ENCODE results near the gene CDC26. TPM values are rescaled to one million over a fixed set of nuclear protein-coding genes. Genes with fewer than 3 reads are reported as not detected.
"Not testable (repeated sequence)": the region's sequence is repeated elsewhere in the genome, so short reads cannot be mapped to it uniquely, and the experiment has no call there.

CDC26 gene
- total and polyA plus RNA-seq, 2 experiments from 2014 or later, result 29.7 to 60.7 TPM

- peak; percentile 7 to 73 for DNase-seq (ENCODE audit: low read depth in 1 of 2, low spot score in 1 of 2)
- Histone ChIP-seq H3K4me1 (ENCODE audit: low read depth) (no peaks in the 10 kb centered on the region), H3K4me3 (no peak overlapping the region), H3K36me3 (no peaks in the 10 kb centered on the region), H3K27me3 (no peaks in the 10 kb centered on the region), H3K9me3 (ENCODE audit: low read depth) (no peaks in the 10 kb centered on the region), H3K27ac (no peak overlapping the region)
- TF ChIP-seq, protein P1, sequence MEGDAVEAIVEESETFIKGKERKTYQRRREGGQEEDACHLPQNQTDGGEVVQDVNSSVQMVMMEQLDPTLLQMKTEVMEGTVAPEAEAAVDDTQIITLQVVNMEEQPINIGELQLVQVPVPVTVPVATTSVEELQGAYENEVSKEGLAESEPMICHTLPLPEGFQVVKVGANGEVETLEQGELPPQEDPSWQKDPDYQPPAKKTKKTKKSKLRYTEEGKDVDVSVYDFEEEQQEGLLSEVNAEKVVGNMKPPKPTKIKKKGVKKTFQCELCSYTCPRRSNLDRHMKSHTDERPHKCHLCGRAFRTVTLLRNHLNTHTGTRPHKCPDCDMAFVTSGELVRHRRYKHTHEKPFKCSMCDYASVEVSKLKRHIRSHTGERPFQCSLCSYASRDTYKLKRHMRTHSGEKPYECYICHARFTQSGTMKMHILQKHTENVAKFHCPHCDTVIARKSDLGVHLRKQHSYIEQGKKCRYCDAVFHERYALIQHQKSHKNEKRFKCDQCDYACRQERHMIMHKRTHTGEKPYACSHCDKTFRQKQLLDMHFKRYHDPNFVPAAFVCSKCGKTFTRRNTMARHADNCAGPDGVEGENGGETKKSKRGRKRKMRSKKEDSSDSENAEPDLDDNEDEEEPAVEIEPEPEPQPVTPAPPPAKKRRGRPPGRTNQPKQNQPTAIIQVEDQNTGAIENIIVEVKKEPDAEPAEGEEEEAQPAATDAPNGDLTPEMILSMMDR (IDR thresholded peaks at IDR 0.05; ENCODE audit: low read depth, low read length), result no peak
Measured at GRCh38 chr9:113299800-113300292, 24.5 kb upstream of the CDC26 start.

GRCh38 chr9:113298924-113299770, 23.8 kb upstream of the CDC26 start:
- TF ChIP-seq, protein P1 (IDR thresholded peaks at IDR 0.05; ENCODE audit: low read depth, low read length), result no peak
- DNase-seq (ENCODE audit: low read depth in 1 of 2, low spot score in 1 of 2), result no peak
- Histone ChIP-seq H3K36me3 (no peaks in the 10 kb centered on the region), H3K27me3 (no peaks in the 10 kb centered on the region), H3K4me3 (no peak overlapping the region), H3K9me3 (ENCODE audit: low read depth) (no peaks in the 10 kb centered on the region), H3K4me1 (ENCODE audit: low read depth) (no peaks in the 10 kb centered on the region), H3K27ac (no peak overlapping the region)

DNA sequence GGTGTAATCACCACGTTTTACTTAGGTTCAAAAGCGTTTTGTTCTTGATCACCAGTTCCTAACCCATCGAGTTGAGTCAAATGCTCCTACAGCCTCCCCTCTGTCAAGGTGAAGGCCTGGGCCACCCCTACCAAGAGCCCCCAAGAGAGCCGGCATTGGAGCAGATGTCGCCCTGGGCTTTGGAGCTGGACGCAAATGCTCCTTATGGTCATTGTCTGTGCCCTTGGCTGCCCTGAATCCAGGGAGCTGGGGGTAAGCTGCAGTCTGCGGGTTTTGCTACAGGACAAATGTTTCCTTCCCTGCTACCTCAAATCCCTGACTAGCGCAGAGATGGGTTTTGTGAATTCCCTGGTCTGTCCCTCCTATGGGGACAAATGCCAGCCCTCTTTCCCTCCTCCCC, 22.9 kb upstream of the CDC26 start:
- TF ChIP-seq, protein P1 (IDR thresholded peaks at IDR 0.05; ENCODE audit: low read depth, low read length), result no peak
- no peak for DNase-seq (ENCODE audit: low read depth in 1 of 2, low spot score in 1 of 2)
- no peaks in the 10 kb centered on the region for H3K36me3 ChIP-seq
- H3K9me3 ChIP-seq (ENCODE audit: low read depth), result no peaks in the 10 kb centered on the region
- no peak overlapping the region for H3K4me3 ChIP-seq
- no peaks in the 10 kb centered on the region for H3K27me3 ChIP-seq
- no peak overlapping the region for H3K27ac ChIP-seq
- H3K4me1 ChIP-seq (ENCODE audit: low read depth), result no peaks in the 10 kb centered on the region

DNA sequence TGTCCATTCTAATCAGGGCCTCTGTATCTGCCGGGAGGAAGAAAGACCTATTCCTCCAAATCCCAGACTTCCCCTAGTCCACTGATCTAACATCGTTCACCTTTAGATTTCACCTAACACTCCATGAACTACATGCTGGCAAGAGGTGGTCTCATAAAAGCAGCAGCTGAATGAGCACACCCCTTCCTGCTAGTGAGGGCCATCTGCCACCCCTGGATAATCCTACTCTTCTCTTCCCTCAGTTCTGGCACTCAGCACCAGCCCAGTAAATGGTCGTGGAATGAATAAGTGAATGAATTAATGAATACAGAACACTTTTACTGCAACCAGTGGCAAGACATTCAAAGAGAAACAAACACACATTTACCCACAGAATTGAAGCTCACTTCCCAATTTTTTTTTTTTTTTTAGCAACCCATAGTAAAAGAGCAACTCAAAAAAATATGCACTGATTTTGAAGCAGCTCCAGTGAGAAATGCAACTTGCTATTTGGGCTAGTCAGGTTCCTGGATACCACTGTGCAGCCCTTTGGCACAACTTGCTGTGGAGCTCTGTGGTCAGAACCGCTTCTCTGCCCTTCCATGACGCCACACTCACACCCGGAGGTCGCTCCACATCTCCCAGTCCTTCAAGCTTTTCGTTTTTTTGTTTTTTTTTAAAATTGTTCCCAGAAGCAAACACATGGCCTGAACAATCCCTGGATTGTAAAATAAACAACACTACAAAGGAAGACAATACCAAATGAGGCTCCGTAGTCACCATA, 21.6 kb upstream of the CDC26 start:
- H3K9me3 ChIP-seq (ENCODE audit: low read depth), result no peaks in the 10 kb centered on the region
- H3K4me3 ChIP-seq, result no peak overlapping the region
- H3K4me1 ChIP-seq (ENCODE audit: low read depth), result no peaks in the 10 kb centered on the region
- H3K36me3 ChIP-seq, result peaks cover 5% of the 10 kb centered on the region
- DNase-seq (ENCODE audit: low read depth in 1 of 2, low spot score in 1 of 2), result no peak
- TF ChIP-seq, protein P1 (IDR thresholded peaks at IDR 0.05; ENCODE audit: low read depth, low read length), result no peak
- no peaks in the 10 kb centered on the region for H3K27me3 ChIP-seq
- H3K27ac ChIP-seq, result no peak overlapping the region

- H3K4me3 ChIP-seq; H3K27ac ChIP-seq; DNase-seq (ENCODE audit: low read depth in 1 of 2, low spot score in 1 of 2); H3K27me3 ChIP-seq; H3K9me3 ChIP-seq (ENCODE audit: low read depth); H3K4me1 ChIP-seq (ENCODE audit: low read depth): not testable (repeated sequence)
- peaks cover 11% of the 10 kb centered on the region for H3K36me3 ChIP-seq
Measured at GRCh38 chr9:113296247-113296646, 20.9 kb upstream of the CDC26 start.

Data from cardiac muscle cell (in vitro differentiated cells and primary cell).